NCI-H2081 (cell line): Measurements from ENCODE around the gene SUCLG2.

Source experiments
- DNase-seq, 2 experiments: peaks; one replicate each; lab custom pipeline; 2025; lab: John Stamatoyannopoulos, UW

SUCLG2 gene

DNA sequence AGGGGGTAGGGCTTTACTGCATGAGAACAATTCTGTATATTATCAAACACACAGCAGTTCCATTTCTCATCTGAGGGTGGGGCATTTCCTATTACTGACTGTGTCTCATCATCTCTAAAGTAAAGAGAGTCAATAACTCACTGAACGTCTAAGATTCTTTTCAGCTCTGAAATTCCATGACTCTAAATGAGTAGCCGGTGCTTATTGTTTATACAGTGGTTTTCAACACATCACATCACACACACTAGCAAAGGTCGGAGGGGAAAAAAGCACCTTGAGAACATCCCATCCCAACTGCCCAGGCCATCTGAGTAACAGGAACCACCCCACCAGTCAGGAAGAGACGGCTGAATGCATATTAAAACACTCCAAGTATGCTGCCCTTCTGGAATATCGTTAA is 196.0 kb downstream of the SUCLG2 start:
- DNase-seq = no peak

DNA sequence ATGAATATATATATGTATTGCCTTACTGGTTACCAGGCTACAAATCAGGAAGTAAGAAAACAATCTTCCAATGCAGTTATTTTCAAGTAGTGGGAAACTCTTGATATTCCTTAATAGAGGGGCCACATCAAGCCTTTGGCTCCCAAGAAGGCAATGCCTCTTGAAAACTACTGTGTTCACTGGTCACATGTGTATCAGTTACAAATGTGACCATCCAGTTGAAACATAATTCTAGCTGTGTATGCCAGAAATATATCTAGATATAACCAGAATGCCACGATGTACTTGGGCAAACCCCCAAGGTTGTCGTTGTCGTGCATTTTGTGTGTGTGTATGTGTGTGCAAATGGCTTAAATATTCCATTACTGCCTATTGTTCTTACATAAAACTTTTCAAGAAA is 200.8 kb downstream of the SUCLG2 start:
- no peak for DNase-seq

DNA sequence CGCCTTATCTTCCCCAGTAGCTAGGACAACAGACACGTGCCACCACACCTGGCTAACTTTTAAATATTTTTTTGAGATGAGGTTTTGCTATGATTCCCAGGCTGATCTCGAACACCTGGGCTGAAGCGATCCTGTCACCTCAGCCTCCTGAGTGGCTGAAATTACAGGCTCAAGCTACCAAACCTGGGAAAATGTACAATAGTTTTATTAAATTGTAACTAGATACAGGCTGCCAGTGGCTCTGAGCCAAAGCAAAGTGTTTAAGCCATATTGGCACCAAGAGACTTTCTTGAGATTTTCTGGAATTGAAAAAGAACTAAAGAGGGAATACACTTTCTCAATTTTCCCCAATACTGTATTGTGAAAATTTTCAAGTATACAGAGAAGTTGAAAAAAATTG is 204.3 kb downstream of the SUCLG2 start:
- DNase-seq = no peak

DNA sequence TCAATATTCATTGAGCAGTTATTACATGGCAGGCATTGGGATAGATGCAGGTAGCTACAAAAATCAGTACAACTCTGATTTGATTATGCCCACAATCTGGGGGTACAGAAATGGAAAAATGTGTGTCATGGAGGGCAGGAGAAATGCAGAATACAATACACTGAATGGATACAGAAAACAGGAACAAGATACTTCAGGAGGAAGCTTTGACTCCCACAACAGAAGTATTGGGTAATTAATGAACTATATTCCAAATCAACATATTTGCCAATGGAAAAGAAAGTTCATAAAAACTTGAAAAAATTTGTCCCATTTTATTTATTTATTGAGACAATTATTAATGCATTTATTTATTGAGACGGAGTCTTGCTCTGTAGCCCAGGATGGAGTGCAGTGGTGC is 207.0 kb downstream of the SUCLG2 start:
- no peak for DNase-seq

DNA sequence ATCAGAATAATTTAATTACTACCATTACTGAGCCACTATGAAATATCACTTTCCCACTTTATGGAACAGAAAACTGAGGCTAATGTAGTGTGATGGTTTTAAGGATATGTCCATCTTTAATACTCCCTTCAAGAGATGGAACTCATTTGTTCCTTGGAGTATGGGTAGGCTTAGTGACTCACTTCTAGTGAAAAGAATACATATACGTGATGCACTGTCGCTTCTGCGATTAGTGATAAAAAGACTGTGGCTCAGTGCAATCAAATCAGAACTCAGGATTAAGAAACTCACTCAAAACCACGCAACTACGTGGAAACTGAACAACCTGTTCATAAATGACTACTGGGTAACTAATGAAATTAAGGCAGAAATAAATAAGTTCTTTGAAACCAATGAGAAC is 216.6 kb downstream of the SUCLG2 start:
- no peak for DNase-seq

DNA sequence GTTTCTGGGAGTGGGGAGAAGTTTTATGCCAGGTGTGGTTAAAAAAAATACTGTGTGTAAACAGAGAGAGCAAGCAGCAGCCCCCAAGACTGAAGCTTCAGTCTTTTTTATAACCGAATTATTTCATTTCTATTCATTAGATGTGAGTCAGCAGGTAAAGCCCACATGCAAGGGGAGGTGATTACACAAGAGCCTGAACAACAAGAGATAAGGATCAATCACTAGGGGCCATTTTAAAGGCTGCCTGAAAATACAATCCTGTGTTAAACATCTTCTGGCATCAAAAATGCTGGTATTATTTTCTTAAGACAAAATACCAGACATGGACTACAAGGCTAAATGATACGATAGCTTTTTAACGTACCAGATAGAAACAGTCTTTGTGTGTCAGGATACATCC is 217.3 kb downstream of the SUCLG2 start:
- no peak for DNase-seq

DNA sequence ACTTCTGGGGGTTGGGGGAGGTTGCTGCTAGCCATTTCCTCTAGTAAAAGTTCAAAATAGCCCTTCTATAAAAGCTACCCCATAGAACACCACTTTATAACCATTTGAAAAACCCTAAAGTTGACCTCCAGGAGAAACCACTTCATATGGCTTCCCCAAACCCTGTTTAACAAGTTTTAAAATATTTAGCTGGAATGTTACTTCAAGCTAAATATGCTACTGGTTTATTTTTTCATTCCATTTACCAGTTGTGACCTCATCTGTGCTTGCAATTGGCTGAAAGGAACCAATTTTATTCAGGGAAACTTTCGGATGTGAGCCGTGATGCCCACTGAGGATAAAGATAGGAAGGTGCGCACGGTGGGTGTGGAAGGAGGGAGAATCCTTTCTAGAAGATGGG is 221.3 kb downstream of the SUCLG2 start:
- no peak for DNase-seq

DNA sequence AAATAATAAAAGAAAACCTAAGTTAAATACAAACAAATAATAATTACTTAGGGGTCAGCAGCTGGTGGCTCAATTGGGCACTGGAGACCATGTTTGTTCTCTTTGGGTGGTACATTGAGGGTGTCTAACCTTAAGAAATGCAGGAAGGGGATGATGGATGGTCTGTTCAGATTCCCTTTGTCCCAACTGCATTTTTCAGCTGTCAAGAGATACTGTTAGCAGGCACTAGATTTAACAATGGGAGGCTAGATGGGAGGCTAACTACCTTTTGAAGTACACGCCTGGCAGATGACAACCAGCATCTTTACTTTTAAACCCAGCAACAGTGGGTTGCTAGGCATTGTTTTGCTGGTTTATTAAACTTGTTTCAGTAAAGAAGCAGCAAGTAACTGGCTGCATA is 222.5 kb downstream of the SUCLG2 start:
- DNase-seq = no peak

DNA sequence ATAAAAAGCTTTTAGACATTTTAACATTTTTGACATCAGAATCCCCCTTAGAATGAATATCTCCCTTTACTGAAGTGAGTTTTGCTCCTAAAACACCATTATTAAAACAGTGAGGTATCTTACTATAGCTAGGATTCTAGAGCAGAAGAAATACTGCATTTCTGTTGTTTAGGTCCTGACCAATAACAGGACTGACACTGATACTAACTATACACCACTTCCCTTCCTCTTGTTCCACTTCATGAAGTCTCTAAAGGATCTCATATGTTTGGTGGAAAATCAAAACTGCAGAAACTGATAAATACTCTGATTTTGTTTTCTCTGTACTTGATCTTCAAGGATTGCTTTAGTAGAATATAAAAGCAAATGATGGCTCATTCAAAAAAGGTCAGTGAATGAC is 230.7 kb downstream of the SUCLG2 start:
- DNase-seq = no peak

DNA sequence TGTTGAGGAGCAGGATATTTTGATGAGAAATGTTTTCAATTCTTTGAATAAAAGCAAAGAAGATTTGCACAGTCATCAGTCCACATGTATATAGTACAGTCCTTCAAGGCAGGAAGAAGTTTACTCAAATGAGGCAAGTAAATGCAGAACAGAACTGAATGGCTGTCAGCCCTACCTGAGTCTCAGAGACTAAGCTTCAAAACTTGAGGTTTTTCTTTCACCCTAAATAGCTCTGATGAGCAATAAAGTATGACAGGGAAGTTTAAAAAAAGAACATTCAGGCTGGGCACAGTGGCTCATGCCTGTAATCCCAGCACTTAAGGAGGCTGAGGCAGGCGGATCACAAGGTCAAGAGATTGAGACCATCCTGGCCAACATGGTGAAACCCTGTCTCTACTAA is 232.5 kb downstream of the SUCLG2 start:
- DNase-seq = no peak

DNA sequence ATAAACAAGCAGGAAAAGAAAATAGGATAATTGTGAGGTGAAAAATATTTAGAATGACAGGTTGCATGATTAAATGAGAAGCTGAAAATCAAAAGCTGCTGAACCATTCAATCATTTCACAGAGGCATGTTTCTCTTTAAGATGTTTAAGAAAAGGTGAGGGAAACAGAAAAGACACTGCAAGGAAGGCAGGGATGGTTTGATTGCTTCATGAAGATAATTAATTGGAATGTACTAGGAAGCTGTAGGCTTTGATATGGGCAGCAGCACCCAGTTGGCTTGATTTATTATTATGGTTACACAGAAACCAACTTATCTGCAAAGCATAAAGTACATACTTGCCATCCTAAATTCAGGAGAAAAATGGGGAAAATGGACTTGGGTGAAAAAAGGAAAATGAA is 234.6 kb downstream of the SUCLG2 start:
- no peak for DNase-seq

DNA sequence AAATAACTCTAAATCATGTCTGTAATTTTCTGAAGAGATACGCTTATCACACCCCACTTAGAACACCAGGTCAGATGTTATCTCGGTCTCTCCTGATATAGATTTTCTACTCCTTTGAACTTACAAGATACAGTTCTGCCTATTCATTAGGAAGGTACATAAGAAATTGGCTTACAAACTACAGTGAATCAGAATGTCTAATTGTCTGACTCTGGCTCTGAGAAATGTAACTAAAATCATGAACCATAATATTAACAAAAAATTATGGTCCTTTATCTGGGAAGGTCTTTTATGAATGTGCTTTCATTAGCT is 235.2 kb downstream of the SUCLG2 start:
- no peak for DNase-seq

DNA sequence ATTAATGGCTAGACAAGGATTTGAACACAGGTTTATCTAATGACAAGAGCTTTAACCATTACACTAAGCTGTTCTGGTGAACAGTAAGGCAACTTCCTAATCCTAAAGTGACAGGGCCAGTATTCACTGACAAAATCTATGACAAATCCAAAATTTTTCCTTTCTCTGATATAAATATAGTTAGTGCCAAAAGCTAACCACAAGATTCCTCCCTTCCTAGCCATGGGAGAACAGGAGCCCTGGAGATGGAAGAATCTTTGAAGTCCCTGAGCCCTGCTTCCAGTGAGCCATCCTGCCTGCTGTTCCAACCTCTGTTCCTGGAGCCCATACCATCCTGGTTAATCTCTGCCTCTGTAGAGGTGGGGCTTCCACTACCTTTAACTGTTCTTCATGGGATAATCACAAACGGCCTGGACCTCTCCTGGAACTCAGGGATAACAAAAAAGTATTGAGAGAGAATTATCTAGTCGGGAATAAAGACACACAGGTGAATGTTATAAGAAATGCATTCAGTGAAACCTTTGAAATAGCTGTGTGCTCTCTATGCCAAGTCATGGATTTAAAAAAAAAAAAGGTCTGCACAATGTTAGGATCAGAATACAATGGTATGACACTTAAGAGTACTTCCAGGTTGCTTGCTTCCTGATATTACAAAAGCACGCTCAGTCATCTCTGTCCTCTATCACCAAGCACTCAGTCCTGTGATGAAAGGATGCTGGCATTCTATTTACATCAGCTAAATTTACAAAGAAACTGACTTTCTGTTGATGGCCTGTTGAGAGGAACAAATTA is 235.8 kb downstream of the SUCLG2 start:
- no peak for DNase-seq

DNA sequence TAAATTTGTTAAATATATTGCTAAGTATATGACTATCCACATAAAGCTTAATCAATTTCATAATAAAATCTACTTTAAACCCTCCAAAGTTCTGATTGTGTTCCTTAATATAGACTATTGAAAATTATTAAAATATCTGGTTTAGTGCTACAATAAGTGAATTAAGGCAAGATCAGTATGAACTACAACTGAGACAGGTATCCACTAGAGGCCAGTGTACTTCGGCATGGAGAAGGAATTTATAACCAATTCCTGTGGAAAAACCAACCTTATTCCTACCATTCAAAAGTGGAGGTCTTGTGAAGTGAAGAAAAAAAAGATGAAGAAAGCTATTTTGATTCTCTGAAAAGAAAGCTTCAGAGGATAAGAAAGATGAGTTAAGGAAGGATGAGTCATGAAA is 237.7 kb downstream of the SUCLG2 start:
- no peak for DNase-seq

DNA sequence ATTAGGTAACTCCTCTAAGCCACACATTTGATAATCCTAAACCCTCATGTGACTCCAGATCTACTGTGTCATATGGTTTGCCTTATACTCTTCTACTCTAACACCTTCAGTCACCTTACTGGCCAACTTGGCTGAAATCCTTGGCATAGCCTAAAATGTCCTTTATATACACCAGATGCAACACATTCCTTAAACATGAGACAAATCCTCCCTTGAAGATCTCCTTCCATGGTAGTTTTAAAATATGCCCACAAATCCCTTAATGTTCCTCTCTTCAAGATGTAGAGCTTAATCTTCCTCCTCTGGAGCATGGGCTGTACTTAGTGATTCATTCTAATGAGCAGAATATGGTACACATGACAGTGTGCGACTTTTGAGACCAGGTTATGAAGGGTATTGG is 238.9 kb downstream of the SUCLG2 start:
- no peak for DNase-seq

DNA sequence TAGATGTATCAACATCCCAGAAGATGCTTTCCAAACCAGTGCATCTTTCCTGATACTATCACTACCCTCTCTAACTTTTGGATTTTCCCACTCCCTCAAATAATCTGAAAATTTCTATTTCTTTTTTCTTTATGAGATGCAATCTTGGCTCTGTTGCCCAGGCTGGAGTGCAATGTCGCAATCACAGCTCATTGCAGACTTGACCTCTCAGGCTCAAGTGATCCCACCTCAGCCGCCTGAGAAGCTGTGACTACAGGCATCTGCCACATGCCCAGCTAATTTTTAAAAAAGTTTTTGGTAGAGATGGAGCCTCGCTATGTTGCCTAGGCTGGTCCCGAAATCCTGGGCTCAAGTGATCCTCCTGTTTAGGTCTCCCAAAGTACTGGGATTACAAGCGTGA is 239.7 kb downstream of the SUCLG2 start:
- DNase-seq = no peak

DNA sequence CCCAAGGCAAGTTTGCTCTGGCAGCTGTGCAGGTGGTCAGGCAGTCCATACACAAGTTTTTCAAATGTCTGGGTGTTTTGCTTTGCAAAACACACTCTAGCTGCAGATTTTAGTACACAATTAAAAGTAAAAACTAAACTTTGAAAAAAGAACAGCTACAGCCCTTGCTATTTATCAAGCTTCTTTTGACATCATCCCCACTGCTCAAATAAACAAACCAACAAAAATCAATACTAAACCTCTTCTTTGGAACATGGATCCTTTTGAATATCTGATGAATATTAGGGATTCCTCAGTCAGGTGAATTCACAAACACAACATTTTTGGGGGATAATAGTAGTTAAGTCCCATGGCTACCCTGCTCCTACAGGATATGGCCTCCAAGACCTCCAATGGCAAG is 249.2 kb downstream of the SUCLG2 start:
- no peak for DNase-seq

DNA sequence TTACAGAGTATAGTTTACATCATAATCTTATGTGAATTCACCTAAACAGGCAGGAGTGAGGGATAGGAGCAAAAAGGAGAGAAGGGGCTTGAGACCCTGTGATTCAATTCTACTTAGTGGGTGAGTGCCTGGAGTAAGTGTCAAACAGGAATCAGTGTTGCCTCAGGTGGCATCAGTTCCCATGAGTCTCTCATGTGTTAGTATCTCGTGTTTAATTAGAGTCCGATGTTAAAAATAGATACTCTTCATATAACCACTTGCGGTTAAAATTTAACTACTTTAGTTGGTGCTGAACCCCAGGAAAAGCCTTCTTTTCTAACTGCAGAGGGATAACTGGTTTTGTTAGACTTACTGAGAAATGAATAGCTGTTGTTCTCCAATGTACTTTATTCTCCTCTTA is 251.5 kb downstream of the SUCLG2 start:
- no peak for DNase-seq

DNA sequence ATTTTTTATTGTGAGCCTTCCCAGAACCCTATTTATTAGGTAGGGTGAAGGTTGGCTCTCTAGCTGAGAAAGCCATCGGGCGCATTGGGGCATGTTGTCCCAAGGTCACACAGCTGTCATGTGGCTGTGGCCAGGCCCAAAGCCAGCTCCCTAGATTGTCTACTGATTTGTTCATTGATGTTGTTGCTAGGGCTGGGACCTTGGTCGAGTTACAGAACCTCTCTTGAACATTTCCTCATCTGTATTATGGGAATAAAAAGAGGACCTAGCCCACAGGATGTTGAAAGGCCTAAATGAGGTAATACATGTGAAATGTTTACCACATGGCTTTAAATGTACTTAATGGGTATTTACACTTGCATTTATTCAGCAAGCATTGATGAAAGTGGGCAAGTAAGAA is 252.5 kb downstream of the SUCLG2 start:
- DNase-seq = no peak

DNA sequence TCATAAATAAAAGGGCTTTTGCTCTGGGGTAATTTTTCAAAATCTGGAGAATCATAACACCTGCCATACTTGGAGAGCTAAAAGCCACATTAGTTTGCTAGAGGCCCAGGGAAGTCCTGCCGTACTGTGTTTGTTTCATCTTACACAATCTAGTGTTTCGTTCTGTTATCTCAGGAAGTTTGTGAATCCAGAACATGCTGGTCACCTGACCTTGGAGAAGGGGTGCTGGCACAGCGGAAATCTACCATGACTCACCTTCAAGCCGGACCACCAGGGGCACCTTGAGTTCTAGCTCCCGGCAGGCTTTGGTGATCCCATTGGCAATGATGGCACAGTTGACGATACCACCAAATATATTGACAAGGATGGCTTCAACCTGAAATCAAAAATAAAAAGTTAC is 253.9 kb downstream of the SUCLG2 start:
- no peak for DNase-seq

DNA sequence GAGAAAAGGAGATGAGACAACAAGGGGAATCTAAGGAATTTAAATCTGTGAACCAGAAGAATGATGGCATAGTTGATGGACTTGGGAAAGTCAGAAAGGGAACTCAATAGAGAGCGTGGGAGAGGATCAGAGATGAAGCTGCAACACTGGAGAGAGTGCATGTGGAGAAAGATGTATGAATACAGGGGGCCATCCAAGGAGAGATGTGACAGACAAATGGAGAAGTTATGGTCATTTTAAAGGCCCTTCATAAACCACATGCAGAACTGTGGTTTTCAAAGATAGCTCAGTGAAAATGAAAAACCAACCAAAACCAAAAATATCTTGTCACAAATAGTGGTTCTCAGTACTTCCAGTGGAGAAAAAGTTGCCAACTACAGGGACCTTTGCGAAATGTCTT is 265.2 kb downstream of the SUCLG2 start:
- DNase-seq = no peak

DNA sequence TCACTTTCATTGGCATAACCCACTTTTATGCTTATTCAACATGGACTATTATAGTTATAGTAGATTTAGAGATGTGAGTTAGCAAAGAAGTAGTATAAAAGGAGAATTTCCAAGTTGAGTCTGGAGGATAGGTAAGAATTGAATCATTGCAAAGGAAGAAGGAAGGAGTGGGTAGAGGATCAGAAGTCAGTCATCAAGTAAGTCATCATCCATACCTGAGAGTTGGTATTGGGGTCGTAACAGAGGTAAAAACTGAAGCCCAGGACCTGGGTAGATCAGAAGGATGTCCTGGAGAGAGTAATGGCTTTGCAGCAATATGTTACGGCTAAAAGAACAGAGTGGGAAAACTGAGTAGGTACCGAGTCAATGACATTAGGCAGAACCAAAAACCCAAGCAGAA is 265.7 kb downstream of the SUCLG2 start:
- DNase-seq = no peak

DNA sequence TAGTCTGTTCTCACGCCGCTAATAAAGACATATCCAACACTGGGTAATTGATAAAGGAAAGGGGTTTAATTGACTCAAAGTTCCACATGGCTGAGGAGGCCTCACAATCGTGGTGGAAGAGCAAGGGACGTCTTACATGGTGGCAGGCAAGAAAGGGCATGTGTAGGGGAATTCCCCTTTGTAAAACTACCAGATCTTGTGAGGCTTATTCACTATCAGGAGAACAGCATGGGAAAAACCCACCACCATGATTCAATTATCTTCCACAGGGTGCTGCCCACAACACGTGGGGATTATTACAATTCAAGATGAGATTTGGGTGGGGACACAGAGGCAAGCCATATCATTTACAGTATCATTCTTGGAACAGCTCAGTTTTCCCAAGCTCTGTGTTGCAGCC is 268.0 kb downstream of the SUCLG2 start:
- DNase-seq = no peak

DNA sequence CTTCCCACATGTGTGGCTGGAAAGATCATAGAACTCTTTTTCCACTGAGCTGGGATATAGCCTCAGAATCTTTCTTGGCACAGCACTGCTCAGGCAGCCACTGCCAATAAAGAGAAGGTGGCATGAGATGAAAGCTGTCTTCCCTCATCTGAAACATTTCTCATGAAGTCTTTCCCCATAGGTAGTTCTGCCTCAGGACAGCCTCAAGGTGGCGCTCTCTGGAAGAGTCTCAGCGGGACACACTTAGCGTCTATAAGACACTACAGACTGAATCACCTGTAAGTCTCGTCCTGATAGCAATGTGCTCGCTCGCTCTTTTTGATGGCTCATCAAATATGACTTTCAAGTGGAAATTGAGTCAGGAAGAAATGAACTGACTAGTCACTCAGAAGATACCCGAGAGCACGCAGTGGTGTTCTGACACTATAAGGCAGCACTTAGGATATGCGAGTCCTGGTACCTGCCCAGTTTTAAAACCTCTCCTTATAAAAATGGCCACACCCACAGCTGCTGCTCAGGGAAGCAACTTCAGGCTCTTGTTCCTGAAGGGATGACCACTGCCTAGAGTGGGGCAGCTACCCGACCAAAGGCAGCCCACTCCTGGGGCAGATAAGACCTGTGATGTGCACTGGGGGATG is 269.5 kb downstream of the SUCLG2 start:
- DNase-seq = peak; percentile 8 to 45
